Trophoblast cell (in vitro differentiated cells and primary cell): ENCODE measurements around the gene NLRP11.

Experiments used
- DNase-seq, 2 donors: peaks; one replicate each; pipeline ENCODE4 v3.0.0-alpha.2; 2016
- H2AFZ ChIP-seq: 2 replicates; pipeline ENCODE4 v1.6.1; 2013; ENCODE audit warnings: low read length, moderate library complexity, mild to moderate bottlenecking; ENCODE audit not compliant: insufficient read depth, poor library complexity
- H2AK5ac ChIP-seq: 2 replicates; pipeline ENCODE4 v1.6.1; 2013; ENCODE audit warnings: mild to moderate bottlenecking, low read length
- H2BK120ac ChIP-seq: 2 replicates; pipeline ENCODE4 v1.6.1; 2013; ENCODE audit warnings: low read length, mild to moderate bottlenecking, moderate library complexity; ENCODE audit not compliant: insufficient read depth, poor library complexity
- H2BK12ac ChIP-seq: 2 replicates; pipeline ENCODE4 v1.6.1; 2013; ENCODE audit warnings: mild to moderate bottlenecking, low read length, moderate library complexity
- H2BK5ac ChIP-seq: 2 replicates; pipeline ENCODE4 v1.6.1; 2013; ENCODE audit warnings: low read length, low read depth, moderate library complexity, mild to moderate bottlenecking; ENCODE audit not compliant: poor library complexity
- H3K14ac ChIP-seq: 2 replicates; pipeline ENCODE4 v1.6.1; 2013; ENCODE audit warnings: mild to moderate bottlenecking, low read length
- H3K18ac ChIP-seq: 2 replicates; pipeline ENCODE4 v1.6.1; 2013; ENCODE audit warnings: mild to moderate bottlenecking, low read length
- H3K23ac ChIP-seq: 2 replicates; pipeline ENCODE4 v1.6.1; 2013; ENCODE audit warnings: low read length
- H3K27ac ChIP-seq: 2 replicates; pipeline ENCODE4 v1.5.1; 2013; ENCODE audit warnings: low read depth, mild to moderate bottlenecking, inconsistent platforms, low read length, moderate library complexity
- H3K27me3 ChIP-seq: 2 replicates; pipeline ENCODE4 v1.6.1; 2013; ENCODE audit warnings: inconsistent platforms, mild to moderate bottlenecking, low read length, moderate library complexity; ENCODE audit not compliant: insufficient read depth
- H3K36me3 ChIP-seq, 2 experiments: 1 replicate in 1 of 2; 2 replicates in 1 of 2; pipeline ENCODE4 v1.6.1; 2013; ENCODE audit warnings: low read length in 2 of 2, mild to moderate bottlenecking in 2 of 2, moderate library complexity in 1 of 2; ENCODE audit not compliant: insufficient read depth in 2 of 2, control insufficient read depth in 1 of 2
- H3K4ac ChIP-seq: 2 replicates; pipeline ENCODE4 v1.6.1; 2013; ENCODE audit warnings: low read depth, mild to moderate bottlenecking, low read length, moderate library complexity
- H3K4me1 ChIP-seq, 2 experiments: 1 replicate in 1 of 2; 2 replicates in 1 of 2; pipeline ENCODE4 v1.6.1; 2013; ENCODE audit warnings: low read length in 2 of 2, mild to moderate bottlenecking in 2 of 2, moderate library complexity in 1 of 2; ENCODE audit not compliant: insufficient read depth in 2 of 2, control insufficient read depth in 1 of 2
- H3K4me2 ChIP-seq: 2 replicates; pipeline ENCODE4 v1.6.1; 2013; ENCODE audit warnings: inconsistent platforms, mild to moderate bottlenecking, low read length, moderate library complexity
- H3K4me3 ChIP-seq: 2 replicates; pipeline ENCODE4 v1.5.1; 2013; ENCODE audit warnings: mild to moderate bottlenecking, low read depth, low read length, inconsistent platforms
- H3K79me1 ChIP-seq: one replicate; pipeline ENCODE4 v1.6.1; 2013; ENCODE audit warnings: low read length
- H3K79me2 ChIP-seq: 2 replicates; pipeline ENCODE4 v1.6.1; 2013; ENCODE audit warnings: low read length, mild to moderate bottlenecking; ENCODE audit not compliant: control insufficient read depth, insufficient read depth, poor library complexity
- H3K9ac ChIP-seq: 2 replicates; pipeline ENCODE4 v1.6.1; 2013; ENCODE audit warnings: mild to moderate bottlenecking, low read length
- H3K9me3 ChIP-seq: 2 replicates; pipeline ENCODE4 v1.6.1; 2013; ENCODE audit warnings: low read depth, mild to moderate bottlenecking, control low read depth, inconsistent platforms, low read length; ENCODE audit not compliant: insufficient read depth
- H4K12ac ChIP-seq: 2 replicates; pipeline ENCODE4 v1.6.1; 2013; ENCODE audit warnings: low read depth, mild to moderate bottlenecking, low read length, moderate library complexity
- H4K8ac ChIP-seq: 2 replicates; pipeline ENCODE4 v1.6.1; 2013; ENCODE audit warnings: low read depth, mild to moderate bottlenecking, low read length, moderate library complexity
- H4K91ac ChIP-seq: one replicate; pipeline ENCODE4 v1.6.1; 2013; ENCODE audit warnings: low read depth, mild to moderate bottlenecking, low read length, moderate library complexity
- whole genome bisulfite sequencing: extraction: QIAGEN DNeasy Blood & Tissue Kit; methylation state at CpG from one replicate; pipeline ENCODE4 v1.1.7; 2013; ENCODE audit warnings: missing lambda C conversion rate; ENCODE audit not compliant: insufficient read length, insufficient coverage; ENCODE audit errors: extremely low coverage; 5-methylcytosine and 5-hydroxymethylcytosine counted together

The NLRP11 gene

GRCh38 chr19:55857149-55857548, 25.4 kb upstream of the NLRP11 start:
- H3K79me2 ChIP-seq, result no peaks in the 10 kb centered on the region

DNA sequence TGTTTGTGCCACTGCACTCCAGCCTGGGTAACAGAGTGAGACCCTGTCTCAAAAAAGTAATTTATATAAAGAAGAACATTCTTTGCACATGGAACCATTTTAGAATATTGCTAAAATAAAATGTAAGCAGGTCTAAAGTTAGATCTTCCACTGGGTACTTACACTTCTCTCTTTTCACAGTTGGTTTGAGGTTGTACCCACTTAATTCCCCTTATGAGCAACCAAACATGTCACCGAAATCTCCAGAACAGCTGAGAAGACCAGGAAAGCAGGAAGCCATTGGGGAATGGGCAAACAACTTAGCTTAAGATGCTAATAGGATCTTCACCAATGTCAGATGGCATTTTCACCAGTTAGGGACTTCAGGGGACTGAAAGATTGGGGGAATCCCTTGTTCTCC, 23.4 kb upstream of the NLRP11 start:
- Histone ChIP-seq H4K91ac (no peak overlapping the region), H3K4me3 (no peak overlapping the region), H3K23ac (no peak overlapping the region), H2AFZ (no peak overlapping the region), H3K79me2 (no peaks in the 10 kb centered on the region), H4K12ac (no peak overlapping the region), H3K36me3 (no peaks in the 10 kb centered on the region), H3K27me3 (no peaks in the 10 kb centered on the region), H2BK12ac (no peak overlapping the region), H3K4ac (no peak overlapping the region), H4K8ac (no peak overlapping the region), H3K79me1 (no peaks in the 10 kb centered on the region), H2BK120ac (no peak overlapping the region), H3K4me2 (no peak overlapping the region), H3K9ac (no peak overlapping the region), H3K4me1 (no peaks in the 10 kb centered on the region), H3K14ac (no peak overlapping the region), H3K27ac (no peak overlapping the region), H3K18ac (no peak overlapping the region), H3K9me3 (peaks cover 24% of the 10 kb centered on the region), H2AK5ac (no peak overlapping the region), H2BK5ac (no peak overlapping the region)
- no CpG with 5 or more reads among the region's 1 CpG for WGBS
- DNase-seq, result no peak

More at GRCh38 chr19:55857149-55857548, 25.4 kb upstream of the NLRP11 start:
- no peak for DNase-seq
- Histone ChIP-seq H3K4me2 (no peak overlapping the region), H3K9me3 (peaks cover 39% of the 10 kb centered on the region), H3K79me1 (no peaks in the 10 kb centered on the region), H3K23ac (no peak overlapping the region), H2AK5ac (no peak overlapping the region), H2BK5ac (no peak overlapping the region), H2BK120ac (no peak overlapping the region), H2AFZ (no peak overlapping the region), H3K9ac (no peak overlapping the region), H3K27ac (no peak overlapping the region), H3K14ac (no peak overlapping the region), H4K91ac (no peak overlapping the region), H3K18ac (no peak overlapping the region), H4K12ac (no peak overlapping the region), H2BK12ac (no peak overlapping the region), H3K36me3 (no peaks in the 10 kb centered on the region), H3K4ac (no peak overlapping the region), H4K8ac (no peak overlapping the region), H3K4me3 (no peak overlapping the region), H3K27me3 (no peaks in the 10 kb centered on the region), H3K4me1 (no peaks in the 10 kb centered on the region)
- WGBS, result no CpG with 5 or more reads among the region's 4 CpGs

- Histone ChIP-seq H3K23ac (no peak overlapping the region), H3K9me3 (peaks cover 15% of the 10 kb centered on the region), H3K36me3 (no peaks in the 10 kb centered on the region), H4K91ac (no peak overlapping the region), H3K4me2 (no peak overlapping the region), H3K18ac (no peak overlapping the region), H2BK120ac (no peak overlapping the region), H4K12ac (no peak overlapping the region), H3K27ac (no peak overlapping the region), H2BK12ac (no peak overlapping the region), H2AFZ (no peak overlapping the region), H3K14ac (no peak overlapping the region), H2AK5ac (no peak overlapping the region), H3K9ac (no peak overlapping the region), H3K79me1 (no peaks in the 10 kb centered on the region), H3K4me1 (no peaks in the 10 kb centered on the region), H4K8ac (no peak overlapping the region), H3K4ac (no peak overlapping the region), H2BK5ac (no peak overlapping the region), H3K79me2 (no peaks in the 10 kb centered on the region), H3K27me3 (no peaks in the 10 kb centered on the region), H3K4me3 (no peak overlapping the region)
- no CpG with 5 or more reads among the region's 4 CpGs for WGBS
- DNase-seq, result no peak
Observed at GRCh38 chr19:55838906-55839305, 7.1 kb upstream of the NLRP11 start.

DNA sequence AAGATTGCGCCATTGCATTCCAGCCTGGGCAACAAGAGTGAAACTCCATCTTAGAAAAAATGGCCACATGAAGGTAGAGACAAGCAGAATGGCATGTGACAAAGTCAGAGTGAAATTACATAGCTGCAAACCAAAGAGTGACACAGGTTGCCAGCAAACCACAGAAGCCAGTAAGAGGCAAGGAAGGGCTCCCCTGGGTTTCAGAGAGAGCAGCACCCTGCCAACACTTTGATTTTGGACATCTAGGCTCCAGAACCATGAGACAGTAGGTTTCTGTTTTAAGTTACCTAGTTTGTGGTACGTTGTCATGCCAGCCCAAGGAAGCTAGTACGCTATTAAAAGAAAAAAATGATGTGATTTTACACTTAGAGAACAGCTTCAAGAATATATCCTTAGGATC, 6.5 kb upstream of the NLRP11 start:
- H2BK12ac ChIP-seq, result no peak overlapping the region
- no peaks in the 10 kb centered on the region for H3K79me1 ChIP-seq
- no peaks in the 10 kb centered on the region for H3K79me2 ChIP-seq
- H3K14ac ChIP-seq, result no peak overlapping the region
- H3K27ac ChIP-seq, result no peak overlapping the region
- H3K23ac ChIP-seq, result no peak overlapping the region
- no CpG with 5 or more reads among the region's 3 CpGs for WGBS
- H4K8ac ChIP-seq, result no peak overlapping the region
- no peaks in the 10 kb centered on the region for H3K36me3 ChIP-seq
- no peak for DNase-seq
- H2AFZ ChIP-seq, result no peak overlapping the region
- no peak overlapping the region for H3K4me3 ChIP-seq
- H3K27me3 ChIP-seq, result no peaks in the 10 kb centered on the region
- H2BK120ac ChIP-seq, result no peak overlapping the region
- H3K4me1 ChIP-seq, result no peaks in the 10 kb centered on the region
- no peak overlapping the region for H3K4ac ChIP-seq
- no peak overlapping the region for H4K91ac ChIP-seq
- no peak overlapping the region for H4K12ac ChIP-seq
- H3K9ac ChIP-seq, result no peak overlapping the region
- H3K9me3 ChIP-seq, result peaks cover 15% of the 10 kb centered on the region
- no peak overlapping the region for H3K18ac ChIP-seq
- H2BK5ac ChIP-seq, result no peak overlapping the region
- no peak overlapping the region for H2AK5ac ChIP-seq
- H3K4me2 ChIP-seq, result no peak overlapping the region
